ENCODE data around the gene GPR108.
A peak's percentile ranks its signal among the peaks of the same experiment; 100 is the strongest.
"Not testable (repeated sequence)": the region's sequence is repeated elsewhere in the genome, so short reads cannot be mapped to it uniquely, and the experiment has no call there.

The GPR108 gene

GRCh38 chr19:6718741-6719539 is 18.4 kb downstream of the GPR108 start:
- DNase-seq, result peak; percentile 46

GRCh38 chr19:6718111-6718740 is 19.2 kb downstream of the GPR108 start:
- DNase-seq, result no peak

- no peak for DNase-seq
Measured at GRCh38 chr19:6717441-6717971, 19.9 kb downstream of the GPR108 start.

- no peak for DNase-seq
Measured at GRCh38 chr19:6717036-6717435, 20.3 kb downstream of the GPR108 start.

- no peak for DNase-seq
Measured at GRCh38 chr19:6716610-6716970, 20.8 kb downstream of the GPR108 start.

GRCh38 chr19:6714749-6715555 is 22.4 kb downstream of the GPR108 start:
- DNase-seq, result no peak

GRCh38 chr19:6713773-6714692 is 23.3 kb downstream of the GPR108 start:
- no peak for DNase-seq

GRCh38 chr19:6712692-6713670 is 24.4 kb downstream of the GPR108 start:
- DNase-seq, result no peak

GRCh38 chr19:6712231-6712630 is 25.1 kb downstream of the GPR108 start:
- no peak for DNase-seq

GRCh38 chr19:6711605-6712004 is 25.8 kb downstream of the GPR108 start:
- no peak for DNase-seq

GRCh38 chr19:6711078-6711361 is 26.4 kb downstream of the GPR108 start:
- no peak for DNase-seq

GRCh38 chr19:6710273-6711077 is 26.9 kb downstream of the GPR108 start:
- peak; percentile 15 for DNase-seq

GRCh38 chr19:6709549-6709948 is 27.8 kb downstream of the GPR108 start:
- DNase-seq, result no peak

GRCh38 chr19:6708913-6709312 is 28.5 kb downstream of the GPR108 start:
- DNase-seq, result not testable (repeated sequence)

GRCh38 chr19:6708346-6708745 is 29.0 kb downstream of the GPR108 start:
- no peak for DNase-seq

- DNase-seq, result no peak
Measured at GRCh38 chr19:6707658-6708018, 29.7 kb downstream of the GPR108 start.

GRCh38 chr19:6707011-6707657 is 30.2 kb downstream of the GPR108 start:
- no peak for DNase-seq

GRCh38 chr19:6706633-6706958 is 30.8 kb downstream of the GPR108 start:
- DNase-seq, result no peak

- DNase-seq, result no peak
Measured at GRCh38 chr19:6705931-6706632, 31.3 kb downstream of the GPR108 start.
